ENCODE measurements around the gene IGF2BP2.

- TF ChIP-seq YY1 (IDR thresholded peaks at IDR 0.05; ENCODE audit: low read depth) (no peak), EP300 (IDR thresholded peaks at IDR 0.05; ENCODE audit: borderline replicate concordance) (no peak)
These were observed 18.3 kb upstream of the IGF2BP2 start for GRCh38 chr3:185843126-185843525.

Measured in Ishikawa (cell line).